GM18520 (cell line): ENCODE measurements around the gene SPATA3.
"Not testable (repeated sequence)": the region's sequence is repeated elsewhere in the genome, so short reads cannot be mapped to it uniquely, and the experiment has no call there.

ENCODE experiments used
- ATAC-seq: cut with Tn5 transposase; IDR thresholded peaks from one replicate; pipeline ENCODE4 v1.9.1; 2021; ENCODE audit not compliant: unreplicated experiment

The SPATA3 gene

GRCh38 chr2:230968314-230968713 is 27.6 kb upstream of the SPATA3 start:
- ATAC-seq: not testable (repeated sequence)

GRCh38 chr2:230968921-230969658 is 26.8 kb upstream of the SPATA3 start:
- no peak for ATAC-seq

GRCh38 chr2:230969659-230970015 is 26.3 kb upstream of the SPATA3 start:
- no peak for ATAC-seq

- no peak for ATAC-seq
These were observed 23.9 kb upstream of the SPATA3 start for GRCh38 chr2:230972046-230972445.

- peak; percentile 72 for ATAC-seq
These were observed 21.6 kb upstream of the SPATA3 start for GRCh38 chr2:230974096-230974913.

GRCh38 chr2:230975927-230976326 is 20.0 kb upstream of the SPATA3 start:
- ATAC-seq: no peak

- no peak for ATAC-seq
These were observed 19.2 kb upstream of the SPATA3 start for GRCh38 chr2:230976671-230977171.

- ATAC-seq: no peak
These were observed 15.5 kb upstream of the SPATA3 start for GRCh38 chr2:230980468-230980867.

- ATAC-seq: no peak
These were observed 14.2 kb upstream of the SPATA3 start for GRCh38 chr2:230981704-230982103.

- ATAC-seq: no peak
These were observed 13.8 kb upstream of the SPATA3 start for GRCh38 chr2:230982126-230982525.

- no peak for ATAC-seq
These were observed 13.4 kb upstream of the SPATA3 start for GRCh38 chr2:230982528-230982927.

- ATAC-seq: no peak
These were observed 12.4 kb upstream of the SPATA3 start for GRCh38 chr2:230983566-230983965.

- peak; percentile 48 for ATAC-seq
These were observed 11.3 kb upstream of the SPATA3 start for GRCh38 chr2:230984393-230985220.

- no peak for ATAC-seq
These were observed 10.2 kb upstream of the SPATA3 start for GRCh38 chr2:230985519-230986231.

- no peak for ATAC-seq
These were observed 9.3 kb upstream of the SPATA3 start for GRCh38 chr2:230986520-230987136.

GRCh38 chr2:230987137-230988020 is 8.5 kb upstream of the SPATA3 start:
- ATAC-seq: no peak

- ATAC-seq: no peak
These were observed 6.2 kb upstream of the SPATA3 start for GRCh38 chr2:230989731-230990130.

GRCh38 chr2:230990131-230990898 is 5.6 kb upstream of the SPATA3 start:
- ATAC-seq: no peak

- ATAC-seq: no peak
These were observed 5.1 kb upstream of the SPATA3 start for GRCh38 chr2:230990899-230991150.
